Measurements from ENCODE around the gene FBXO8.

Gene FBXO8

DNA sequence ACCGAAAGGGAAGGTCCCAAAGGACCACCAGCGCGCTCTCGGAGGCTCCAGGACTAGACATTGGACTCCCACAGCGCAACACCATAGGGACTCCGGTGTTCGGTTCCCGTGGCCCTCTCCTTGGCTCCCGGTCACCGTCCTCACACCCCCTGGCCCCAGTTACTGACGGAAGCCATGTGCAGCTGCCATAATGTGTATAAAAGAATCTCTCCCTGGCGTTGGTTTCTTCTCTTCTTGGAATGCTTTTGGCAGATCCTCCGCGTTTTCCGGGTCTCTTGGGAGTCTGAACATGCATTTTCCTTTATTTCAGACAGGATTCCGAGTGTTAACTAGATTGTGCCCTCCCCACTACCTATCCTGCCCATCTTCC is 69.8 kb downstream of the FBXO8 start:
- no peak for DNase-seq (ENCODE audit: low read depth, low spot score)
- H3K27ac ChIP-seq, result no peak overlapping the region

DNA sequence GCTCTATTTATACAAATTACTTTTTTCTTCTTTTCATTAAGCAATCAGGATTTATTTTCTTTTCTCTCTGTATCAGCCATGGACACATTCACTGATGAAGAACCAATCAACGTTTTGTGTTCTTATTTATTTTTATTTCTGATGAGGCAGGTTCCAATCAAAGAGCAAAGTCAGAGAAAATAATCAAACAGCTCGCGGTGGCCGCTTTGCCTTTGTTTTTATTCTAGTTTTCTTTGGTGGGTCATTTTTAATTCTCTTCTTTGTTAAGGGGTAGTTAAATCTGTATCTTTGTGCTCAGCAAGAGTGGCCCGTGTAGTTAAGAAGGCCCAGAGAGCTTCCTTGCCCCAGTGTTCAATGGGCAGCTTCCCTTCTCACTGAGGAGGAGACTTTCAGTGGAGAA is 71.4 kb downstream of the FBXO8 start:
- DNase-seq (ENCODE audit: low read depth, low spot score), result no peak
- no peak overlapping the region for H3K27ac ChIP-seq

DNA sequence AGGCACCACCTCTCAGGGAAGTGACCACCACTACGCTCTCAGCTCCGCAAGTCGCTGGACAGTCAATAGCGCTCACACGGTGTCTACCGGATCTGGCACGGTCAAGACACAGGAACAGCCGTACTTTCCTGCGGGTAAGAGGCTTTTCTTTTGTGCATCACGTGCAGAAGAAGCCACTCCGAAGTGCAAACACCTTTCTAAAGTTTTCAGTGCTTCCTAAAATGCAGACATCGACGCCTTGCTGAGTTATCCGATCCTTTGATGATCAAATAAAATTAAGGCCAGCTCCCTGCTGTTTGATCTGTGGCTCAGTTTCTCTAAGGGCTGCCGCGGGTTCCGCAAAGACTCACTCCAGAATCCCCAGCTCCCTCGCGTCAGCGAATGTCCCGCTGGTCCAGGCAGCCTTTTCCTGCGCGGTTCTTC is 71.8 kb downstream of the FBXO8 start:
- no peak for DNase-seq (ENCODE audit: low read depth, low spot score)
- no peak overlapping the region for H3K27ac ChIP-seq

- no peak overlapping the region for H3K27ac ChIP-seq
- DNase-seq (ENCODE audit: low read depth, low spot score), result no peak
These were observed 72.4 kb downstream of the FBXO8 start for GRCh38 chr4:174210952-174211490.

DNA sequence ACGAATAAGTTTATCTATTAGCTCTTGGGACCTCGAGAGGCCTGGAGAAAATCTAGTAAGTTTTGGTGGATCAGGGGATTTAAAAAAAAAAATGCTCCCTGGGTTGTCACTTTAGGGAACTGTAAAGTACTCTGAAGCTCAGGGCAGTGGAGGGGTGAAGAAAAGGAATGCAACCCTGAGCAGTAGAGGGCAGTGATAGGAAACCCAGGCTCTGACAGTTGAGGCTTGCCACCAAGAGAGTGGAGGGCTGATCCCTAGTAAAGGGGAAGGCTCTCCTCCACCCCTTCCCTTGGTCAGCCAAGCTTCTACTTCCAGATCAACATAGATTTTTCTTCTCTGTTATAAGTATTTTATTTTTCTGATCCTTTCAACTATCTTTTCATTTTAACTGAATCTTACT is 73.1 kb downstream of the FBXO8 start:
- no peak for DNase-seq (ENCODE audit: low read depth, low spot score)
- H3K27ac ChIP-seq, result no peak overlapping the region

DNA sequence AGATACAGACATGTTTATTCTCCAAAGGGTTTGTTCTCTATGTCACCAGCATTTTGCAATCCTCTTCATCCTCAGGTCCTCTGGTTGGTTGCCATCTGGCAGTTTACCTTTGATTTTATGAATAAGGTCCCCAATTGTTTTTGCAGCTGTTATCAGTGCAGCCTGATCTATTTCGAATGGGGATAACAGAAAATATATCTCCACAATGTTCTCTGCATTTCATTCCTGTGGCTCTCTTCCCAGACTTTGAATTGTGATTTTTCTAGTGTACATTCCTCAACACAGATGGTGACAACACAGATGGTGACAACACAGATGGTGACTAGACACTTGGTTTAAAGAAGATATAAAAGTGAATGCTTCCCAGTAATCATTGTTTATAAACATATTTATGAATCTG is 74.1 kb downstream of the FBXO8 start:
- no peak overlapping the region for H3K27ac ChIP-seq
- DNase-seq (ENCODE audit: low read depth, low spot score), result no peak

GRCh38 chr4:174207367-174207766 is 76.1 kb downstream of the FBXO8 start:
- DNase-seq (ENCODE audit: low read depth, low spot score), result no peak
- no peak overlapping the region for H3K27ac ChIP-seq

DNA sequence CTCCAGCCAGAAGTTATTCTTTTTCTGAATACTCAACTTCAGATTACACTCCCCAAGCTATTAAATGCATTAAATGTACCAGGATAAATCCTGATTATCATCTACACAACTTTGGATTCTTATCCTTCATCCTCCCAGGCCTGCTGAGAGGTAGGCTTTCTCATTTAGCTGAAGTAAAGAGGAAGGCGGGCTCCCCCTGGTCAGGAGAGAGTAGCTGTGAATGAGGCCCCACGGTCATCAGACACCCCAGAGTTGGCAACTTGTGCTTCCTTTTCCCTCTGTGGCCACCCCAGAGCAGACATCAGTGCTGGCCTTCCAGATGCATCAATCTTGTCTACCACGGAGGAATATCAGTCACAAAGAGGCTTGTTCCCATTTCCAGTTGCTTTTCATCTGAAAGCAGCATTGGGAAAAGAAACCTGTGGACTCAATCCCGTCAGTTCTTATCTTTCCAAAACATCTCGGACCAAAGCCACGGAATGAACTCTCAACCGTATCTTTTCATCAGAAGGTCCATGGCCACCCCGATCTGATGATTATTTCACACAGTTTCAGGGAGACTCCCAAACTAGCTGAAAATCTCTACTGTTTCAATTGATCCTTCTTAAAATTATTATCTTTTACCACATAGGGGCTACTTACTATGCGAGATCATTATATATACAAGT is 79.2 kb downstream of the FBXO8 start:
- no peak for DNase-seq (ENCODE audit: low read depth, low spot score)
- H3K27ac ChIP-seq, result no peak overlapping the region

DNA sequence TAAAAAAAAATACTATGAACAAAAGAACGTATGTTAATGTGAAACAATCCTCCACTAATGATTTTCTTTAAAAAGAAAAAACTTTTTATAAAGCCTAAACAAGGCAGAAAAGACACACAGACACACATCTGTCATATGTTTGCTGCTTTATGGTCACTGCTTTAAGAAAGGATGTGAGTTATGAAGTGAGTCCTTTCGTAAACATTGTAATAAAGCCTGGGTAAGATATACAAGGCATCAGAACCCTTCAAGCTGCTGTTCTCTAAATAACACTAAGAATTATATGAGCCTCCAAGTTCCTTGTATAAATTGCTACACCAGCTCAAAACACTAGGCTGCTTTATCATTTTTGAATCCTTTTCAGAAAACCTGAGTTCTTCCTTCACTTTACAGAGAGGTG is 81.6 kb downstream of the FBXO8 start:
- DNase-seq (ENCODE audit: low read depth, low spot score), result no peak
- no peak overlapping the region for H3K27ac ChIP-seq

GRCh38 chr4:174199735-174200134 is 83.7 kb downstream of the FBXO8 start:
- no peak overlapping the region for H3K27ac ChIP-seq
- no peak for DNase-seq (ENCODE audit: low read depth, low spot score)

GRCh38 chr4:174198828-174199227 is 84.6 kb downstream of the FBXO8 start:
- no peak overlapping the region for H3K27ac ChIP-seq
- peak; percentile 10 for DNase-seq (ENCODE audit: low read depth, low spot score)

- DNase-seq (ENCODE audit: low read depth, low spot score), result no peak
- H3K27ac ChIP-seq, result no peak overlapping the region
These were observed 85.1 kb downstream of the FBXO8 start for GRCh38 chr4:174198396-174198795.

DNA sequence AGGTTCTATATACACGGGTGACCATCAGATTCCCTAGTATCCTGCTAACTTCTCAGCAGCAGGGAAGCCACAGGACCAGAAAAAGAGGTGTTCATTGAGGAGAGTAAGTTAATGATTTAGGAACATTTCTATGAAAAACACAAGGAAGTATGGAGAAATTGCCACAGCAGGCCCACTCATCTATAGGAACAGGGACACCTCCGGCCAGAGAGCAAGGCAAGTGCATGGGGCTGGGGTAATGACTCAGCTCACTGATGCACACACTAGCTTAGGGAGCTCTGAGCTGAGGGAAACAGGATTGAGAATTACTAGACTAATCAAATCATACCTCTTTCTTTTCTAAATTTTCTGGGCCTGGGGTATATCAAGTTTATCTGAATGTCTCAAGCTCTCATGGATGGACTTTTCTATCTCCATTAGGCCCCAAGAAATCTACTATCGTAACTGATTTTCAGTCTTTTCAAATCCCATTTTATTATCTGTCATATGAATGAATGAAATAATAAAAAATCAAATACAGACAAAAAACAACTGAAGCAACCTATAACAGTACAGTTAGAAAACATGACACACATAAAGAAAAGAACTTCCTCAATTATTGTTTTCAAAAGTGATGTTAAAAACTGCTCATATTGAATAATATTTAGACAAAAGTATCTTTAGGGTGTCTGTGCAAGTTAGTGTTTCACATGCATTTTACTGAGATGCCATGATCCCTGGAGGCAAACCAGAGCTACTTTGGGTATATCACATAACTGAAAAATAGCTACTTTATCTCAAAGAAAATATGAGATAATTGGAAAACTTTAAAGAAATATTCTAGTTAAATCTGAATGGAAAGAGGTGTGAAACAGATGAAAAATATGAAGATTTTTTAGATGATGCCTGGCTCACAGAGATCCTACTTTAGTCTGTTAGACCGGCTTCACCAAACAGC is 89.8 kb downstream of the FBXO8 start:
- H3K27ac ChIP-seq, result no peak overlapping the region

GRCh38 chr4:174192943-174193342 is 90.5 kb downstream of the FBXO8 start:
- no peak overlapping the region for H3K27ac ChIP-seq
- DNase-seq (ENCODE audit: low read depth, low spot score), result no peak

More for the DNA sequence above, 89.8 kb downstream of the FBXO8 start:
- DNase-seq (ENCODE audit: low read depth, low spot score), result no peak

- DNase-seq (ENCODE audit: low read depth, low spot score), result no peak
- no peak overlapping the region for H3K27ac ChIP-seq
These were observed 92.5 kb downstream of the FBXO8 start for GRCh38 chr4:174190832-174191500.

- H3K27ac ChIP-seq, result no peak overlapping the region
- no peak for DNase-seq (ENCODE audit: low read depth, low spot score)
These were observed 94.0 kb downstream of the FBXO8 start for GRCh38 chr4:174189392-174190015.
